ENCODE measurements around the gene SYNPO. TPM values are rescaled to one million over a fixed set of nuclear protein-coding genes. Genes with fewer than 3 reads are reported as not detected.
A peak's percentile ranks its signal among the peaks of the same experiment; 100 is the strongest.

Gene SYNPO
- total and polyA plus RNA-seq, 2 experiments from 2014 or later: 7.1 to 8.4 TPM

GRCh38 chr5:150603052-150603451 is 37.4 kb upstream of the SYNPO start:
- Histone ChIP-seq H3K9me3 (ENCODE audit: low read depth) (no peaks in the 10 kb centered on the region), H2AFZ (no peak overlapping the region), H3K4me2 (peak overlapping the region; percentile 77), H3K79me2 (no peaks in the 10 kb centered on the region), H4K20me1 (ENCODE audit: insufficient read depth, poor library complexity, severe bottlenecking) (no peaks in the 10 kb centered on the region), H3K9me2 (replicated peaks; ENCODE audit: insufficient read depth) (no peaks in the 10 kb centered on the region), H3K4me1 (ENCODE audit: insufficient read depth) (peaks cover 44% of the 10 kb centered on the region), H3K36me3 (replicated peaks; ENCODE audit: insufficient read depth, low read depth) (no peaks in the 10 kb centered on the region), H3K27ac (peak overlapping the region; percentile 21), H3K4me3 (no peak overlapping the region), H3K27me3 (no peaks in the 10 kb centered on the region)
- no peak for DNase-seq (ENCODE audit: low spot score)
- TF ChIP-seq CTCF (IDR thresholded peaks at IDR 0.05; ENCODE audit: poor library complexity) (no peak), EZH2phosphoT487 (IDR thresholded peaks at IDR 0.05; ENCODE audit: low read depth, severe bottlenecking, unreplicated experiment) (no peak), EZH2 (IDR thresholded peaks at IDR 0.05; ENCODE audit: borderline replicate concordance) (no peak)
- 86% methylated on average over 4 of the region's 4 CpGs for WGBS (ENCODE audit: low lambda C conversion rate, missing lambda C conversion rate)

GRCh38 chr5:150603491-150603890 is 37.0 kb upstream of the SYNPO start:
- Histone ChIP-seq H3K9me2 (replicated peaks; ENCODE audit: insufficient read depth) (no peaks in the 10 kb centered on the region), H3K27me3 (no peaks in the 10 kb centered on the region), H3K4me2 (peak overlapping the region; percentile 77), H3K79me2 (no peaks in the 10 kb centered on the region), H3K9me3 (ENCODE audit: low read depth) (no peaks in the 10 kb centered on the region), H3K36me3 (replicated peaks; ENCODE audit: insufficient read depth, low read depth) (no peaks in the 10 kb centered on the region), H3K4me3 (no peak overlapping the region), H3K4me1 (ENCODE audit: insufficient read depth) (peaks cover 41% of the 10 kb centered on the region), H2AFZ (no peak overlapping the region), H4K20me1 (ENCODE audit: insufficient read depth, poor library complexity, severe bottlenecking) (no peaks in the 10 kb centered on the region), H3K27ac (peak overlapping the region; percentile 21)
- DNase-seq (ENCODE audit: low spot score): no peak
- TF ChIP-seq CTCF (IDR thresholded peaks at IDR 0.05; ENCODE audit: poor library complexity) (no peak), EZH2phosphoT487 (IDR thresholded peaks at IDR 0.05; ENCODE audit: low read depth, severe bottlenecking, unreplicated experiment) (no peak), EZH2 (IDR thresholded peaks at IDR 0.05; ENCODE audit: borderline replicate concordance) (no peak)
- WGBS (ENCODE audit: low lambda C conversion rate, missing lambda C conversion rate): 88% methylated on average over 3 of the region's 3 CpGs

- no peaks in the 10 kb centered on the region for H3K79me2 ChIP-seq
- WGBS (ENCODE audit: low lambda C conversion rate, missing lambda C conversion rate): 92% methylated on average over 4 of the region's 4 CpGs
These were observed 36.5 kb upstream of the SYNPO start for GRCh38 chr5:150604010-150604409.

More at GRCh38 chr5:150604010-150604409, 36.5 kb upstream of the SYNPO start:
- H3K9me3 ChIP-seq (ENCODE audit: low read depth): no peaks in the 10 kb centered on the region
- no peak overlapping the region for H3K27ac ChIP-seq
- TF ChIP-seq EZH2 (IDR thresholded peaks at IDR 0.05; ENCODE audit: borderline replicate concordance) (no peak), EZH2phosphoT487 (IDR thresholded peaks at IDR 0.05; ENCODE audit: low read depth, severe bottlenecking, unreplicated experiment) (no peak), CTCF (IDR thresholded peaks at IDR 0.05; ENCODE audit: poor library complexity) (no peak)
- DNase-seq (ENCODE audit: low spot score): no peak
- no peak overlapping the region for H3K4me2 ChIP-seq
- H3K36me3 ChIP-seq (replicated peaks; ENCODE audit: insufficient read depth, low read depth): no peaks in the 10 kb centered on the region
- H3K27me3 ChIP-seq: no peaks in the 10 kb centered on the region
- H2AFZ ChIP-seq: no peak overlapping the region
- H3K4me1 ChIP-seq (ENCODE audit: insufficient read depth): peaks cover 37% of the 10 kb centered on the region
- no peaks in the 10 kb centered on the region for H3K9me2 ChIP-seq (replicated peaks; ENCODE audit: insufficient read depth)
- H3K4me3 ChIP-seq: no peak overlapping the region
- no peaks in the 10 kb centered on the region for H4K20me1 ChIP-seq (ENCODE audit: insufficient read depth, poor library complexity, severe bottlenecking)

All from hepatocyte (in vitro differentiated cells).